ENCODE results near the gene HSDL2.

The HSDL2 gene

DNA sequence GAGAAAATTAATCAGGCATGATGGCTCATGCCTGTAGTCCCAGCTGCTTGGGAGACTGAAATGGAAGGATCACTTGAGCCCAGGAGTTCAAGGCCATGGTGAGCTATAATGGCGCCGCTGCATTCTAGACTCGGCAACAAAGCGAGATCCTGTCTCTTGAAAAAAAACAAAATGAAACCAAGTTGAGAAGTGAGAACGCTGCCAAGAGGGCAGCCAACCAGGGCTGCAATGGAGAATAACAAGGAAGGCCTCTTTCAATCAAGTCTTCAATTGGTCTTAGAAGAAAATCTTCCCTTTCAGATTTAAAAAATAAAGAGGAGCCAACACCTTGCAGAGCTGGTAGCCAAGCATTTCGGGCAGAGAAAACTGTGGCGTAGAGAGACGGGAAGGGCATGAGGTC is 121.4 kb downstream of the HSDL2 start:
- in situ Hi-C loops (cut with HindIII; ENCODE audit: low pct_ligation_motif_present, low sequenced_read_pairs), result no loop called here
- no peaks in the 10 kb centered on the region for H3K36me3 ChIP-seq (replicated peaks)
- H3K4me3 ChIP-seq (ENCODE audit: low read depth, low read length), result no peak overlapping the region
- no peaks in the 10 kb centered on the region for H3K27me3 ChIP-seq (replicated peaks)
- DNase-seq, result no peak
- TF ChIP-seq, protein P1, sequence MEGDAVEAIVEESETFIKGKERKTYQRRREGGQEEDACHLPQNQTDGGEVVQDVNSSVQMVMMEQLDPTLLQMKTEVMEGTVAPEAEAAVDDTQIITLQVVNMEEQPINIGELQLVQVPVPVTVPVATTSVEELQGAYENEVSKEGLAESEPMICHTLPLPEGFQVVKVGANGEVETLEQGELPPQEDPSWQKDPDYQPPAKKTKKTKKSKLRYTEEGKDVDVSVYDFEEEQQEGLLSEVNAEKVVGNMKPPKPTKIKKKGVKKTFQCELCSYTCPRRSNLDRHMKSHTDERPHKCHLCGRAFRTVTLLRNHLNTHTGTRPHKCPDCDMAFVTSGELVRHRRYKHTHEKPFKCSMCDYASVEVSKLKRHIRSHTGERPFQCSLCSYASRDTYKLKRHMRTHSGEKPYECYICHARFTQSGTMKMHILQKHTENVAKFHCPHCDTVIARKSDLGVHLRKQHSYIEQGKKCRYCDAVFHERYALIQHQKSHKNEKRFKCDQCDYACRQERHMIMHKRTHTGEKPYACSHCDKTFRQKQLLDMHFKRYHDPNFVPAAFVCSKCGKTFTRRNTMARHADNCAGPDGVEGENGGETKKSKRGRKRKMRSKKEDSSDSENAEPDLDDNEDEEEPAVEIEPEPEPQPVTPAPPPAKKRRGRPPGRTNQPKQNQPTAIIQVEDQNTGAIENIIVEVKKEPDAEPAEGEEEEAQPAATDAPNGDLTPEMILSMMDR (IDR thresholded peaks at IDR 0.05; ENCODE audit: low read depth, low read length, missing control alignments), result no peak
- H3K27ac ChIP-seq, result no peak overlapping the region

GRCh38 chr9:112502175-112502946 is 122.5 kb downstream of the HSDL2 start:
- Histone ChIP-seq H3K4me3 (ENCODE audit: low read depth, low read length) (no peak overlapping the region), H3K27ac (no peak overlapping the region), H3K27me3 (replicated peaks) (no peaks in the 10 kb centered on the region), H3K36me3 (replicated peaks) (no peaks in the 10 kb centered on the region)
- DNase-seq, result no peak
- in situ Hi-C loops (cut with HindIII; ENCODE audit: low pct_ligation_motif_present, low sequenced_read_pairs), result no loop called here
- TF ChIP-seq, protein P1 (IDR thresholded peaks at IDR 0.05; ENCODE audit: low read depth, low read length, missing control alignments), result no peak

- TF ChIP-seq, protein P1 (IDR thresholded peaks at IDR 0.05; ENCODE audit: low read depth, low read length, missing control alignments), result no peak
- Histone ChIP-seq H3K36me3 (replicated peaks) (no peaks in the 10 kb centered on the region), H3K4me3 (ENCODE audit: low read depth, low read length) (no peak overlapping the region), H3K27me3 (replicated peaks) (no peaks in the 10 kb centered on the region), H3K27ac (no peak overlapping the region)
- in situ Hi-C loops (cut with HindIII; ENCODE audit: low pct_ligation_motif_present, low sequenced_read_pairs), result no loop called here
- no peak for DNase-seq
Measured at GRCh38 chr9:112503170-112503569, 123.3 kb downstream of the HSDL2 start.

GRCh38 chr9:112505086-112505485 is 125.2 kb downstream of the HSDL2 start:
- Histone ChIP-seq H3K27ac (no peak overlapping the region), H3K27me3 (replicated peaks) (no peaks in the 10 kb centered on the region), H3K36me3 (replicated peaks) (no peaks in the 10 kb centered on the region), H3K4me3 (ENCODE audit: low read depth, low read length) (no peak overlapping the region)
- in situ Hi-C loops (cut with HindIII; ENCODE audit: low pct_ligation_motif_present, low sequenced_read_pairs), result no loop called here
- DNase-seq, result no peak
- TF ChIP-seq, protein P1 (IDR thresholded peaks at IDR 0.05; ENCODE audit: low read depth, low read length, missing control alignments), result no peak

DNA sequence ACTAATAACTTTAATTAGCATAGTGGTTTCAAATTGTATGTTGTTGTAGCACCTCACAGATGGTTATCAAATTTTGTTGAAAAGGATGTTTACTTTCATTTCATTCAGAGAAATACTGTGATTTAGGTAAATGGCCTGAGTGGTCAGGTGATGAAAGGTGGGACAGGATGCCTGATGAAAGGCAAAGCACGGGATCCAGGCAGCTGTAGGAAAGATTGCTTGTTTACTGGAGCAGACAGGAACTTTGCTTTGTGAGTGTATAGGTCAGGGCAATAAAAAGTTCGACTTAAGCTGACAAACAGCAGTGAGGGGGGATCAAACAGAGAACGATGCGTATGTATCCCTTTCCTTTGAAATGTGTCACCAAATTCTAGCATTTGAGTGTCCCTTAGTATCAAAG is 125.7 kb downstream of the HSDL2 start:
- H3K36me3 ChIP-seq (replicated peaks), result no peaks in the 10 kb centered on the region
- H3K4me3 ChIP-seq (ENCODE audit: low read depth, low read length), result no peak overlapping the region
- H3K27me3 ChIP-seq (replicated peaks), result no peaks in the 10 kb centered on the region
- in situ Hi-C loops (cut with HindIII; ENCODE audit: low pct_ligation_motif_present, low sequenced_read_pairs), result no loop called here
- no peak overlapping the region for H3K27ac ChIP-seq
- no peak for DNase-seq
- TF ChIP-seq, protein P1 (IDR thresholded peaks at IDR 0.05; ENCODE audit: low read depth, low read length, missing control alignments), result no peak

DNA sequence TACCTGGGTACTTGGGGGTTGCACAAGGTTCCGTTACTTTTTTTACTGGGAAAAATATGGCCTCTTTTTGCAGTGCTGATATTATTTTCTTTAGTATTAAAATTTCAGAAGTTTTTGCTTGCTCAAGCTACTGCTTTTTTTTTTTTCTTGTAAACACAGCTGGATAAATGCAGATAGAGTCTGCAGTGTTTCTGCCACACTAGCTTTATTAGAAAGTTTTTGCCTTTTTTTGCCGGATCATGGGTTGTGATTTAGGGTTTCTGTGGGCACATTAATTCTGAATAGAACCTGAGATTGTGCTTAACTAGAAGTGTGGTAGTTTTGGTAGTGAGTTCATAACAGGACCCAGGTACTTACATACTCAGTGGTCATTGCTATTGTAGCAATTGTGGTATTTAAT is 126.7 kb downstream of the HSDL2 start:
- no peaks in the 10 kb centered on the region for H3K36me3 ChIP-seq (replicated peaks)
- TF ChIP-seq, protein P1 (IDR thresholded peaks at IDR 0.05; ENCODE audit: low read depth, low read length, missing control alignments), result no peak
- in situ Hi-C loops (cut with HindIII; ENCODE audit: low pct_ligation_motif_present, low sequenced_read_pairs), result no loop called here

More for the DNA sequence above, 126.7 kb downstream of the HSDL2 start:
- Histone ChIP-seq H3K4me3 (ENCODE audit: low read depth, low read length) (no peak overlapping the region), H3K27ac (no peak overlapping the region), H3K27me3 (replicated peaks) (no peaks in the 10 kb centered on the region)
- no peak for DNase-seq

All from brain microvascular endothelial cell (primary cell).